Parathyroid adenoma (tissue), 2 donors: ENCODE results near the gene TUSC7.

ENCODE experiments used
- H2AFZ ChIP-seq: fragments of 300-600 bp; sonication (generic); one replicate; pipeline ENCODE4 v1.7.0; 2017; ENCODE audit warnings: antibody characterized with exemption, mild to moderate bottlenecking
- H3K27ac ChIP-seq: fragments of 300-600 bp; sonication (generic); one replicate; pipeline ENCODE4 v1.7.0; 2017
- H3K27me3 ChIP-seq: fragments of 300-600 bp; sonication (generic); one replicate; pipeline ENCODE4 v1.7.0; 2017; ENCODE audit warnings: low read length; ENCODE audit not compliant: control insufficient read depth, insufficient read depth
- H3K36me3 ChIP-seq: fragments of 300-600 bp; sonication (generic); one replicate; pipeline ENCODE4 v1.7.0; 2017; ENCODE audit warnings: low read length; ENCODE audit not compliant: control insufficient read depth, insufficient read depth
- H3K4me1 ChIP-seq: fragments of 300-600 bp; sonication (generic); one replicate; pipeline ENCODE4 v1.7.0; 2017; ENCODE audit warnings: control low read depth
- H3K4me2 ChIP-seq: fragments of 300-600 bp; sonication (generic); one replicate; pipeline ENCODE4 v1.7.0; 2017; ENCODE audit warnings: low read length
- H3K4me3 ChIP-seq: fragments of 300-600 bp; sonication (generic); one replicate; pipeline ENCODE4 v1.7.0; 2017; ENCODE audit warnings: low read depth, low read length
- H3K79me2 ChIP-seq: fragments of 300-600 bp; sonication (generic); one replicate; pipeline ENCODE4 v1.7.0; 2017; ENCODE audit warnings: control low read depth
- H3K9ac ChIP-seq: fragments of 300-600 bp; sonication (generic); one replicate; pipeline ENCODE4 v1.7.0; 2017; ENCODE audit warnings: mild to moderate bottlenecking
- H3K9me3 ChIP-seq: fragments of 300-600 bp; sonication (generic); one replicate; pipeline ENCODE4 v1.7.0; 2017; ENCODE audit warnings: low read length; ENCODE audit not compliant: control insufficient read depth
- TF ChIP-seq, protein P1 (sequence below): fragments of 300-600 bp; sonication (generic); IDR thresholded peaks from one replicate; pipeline ENCODE4 v1.7.0; 2017; ENCODE audit warnings: antibody characterized with exemption, mild to moderate bottlenecking
- donor health status: primary hyperparathyroidism.

The TUSC7 gene

GRCh38 chr3:116667791-116668190 is 41.8 kb upstream of the TUSC7 start:
- TF ChIP-seq, protein P1, sequence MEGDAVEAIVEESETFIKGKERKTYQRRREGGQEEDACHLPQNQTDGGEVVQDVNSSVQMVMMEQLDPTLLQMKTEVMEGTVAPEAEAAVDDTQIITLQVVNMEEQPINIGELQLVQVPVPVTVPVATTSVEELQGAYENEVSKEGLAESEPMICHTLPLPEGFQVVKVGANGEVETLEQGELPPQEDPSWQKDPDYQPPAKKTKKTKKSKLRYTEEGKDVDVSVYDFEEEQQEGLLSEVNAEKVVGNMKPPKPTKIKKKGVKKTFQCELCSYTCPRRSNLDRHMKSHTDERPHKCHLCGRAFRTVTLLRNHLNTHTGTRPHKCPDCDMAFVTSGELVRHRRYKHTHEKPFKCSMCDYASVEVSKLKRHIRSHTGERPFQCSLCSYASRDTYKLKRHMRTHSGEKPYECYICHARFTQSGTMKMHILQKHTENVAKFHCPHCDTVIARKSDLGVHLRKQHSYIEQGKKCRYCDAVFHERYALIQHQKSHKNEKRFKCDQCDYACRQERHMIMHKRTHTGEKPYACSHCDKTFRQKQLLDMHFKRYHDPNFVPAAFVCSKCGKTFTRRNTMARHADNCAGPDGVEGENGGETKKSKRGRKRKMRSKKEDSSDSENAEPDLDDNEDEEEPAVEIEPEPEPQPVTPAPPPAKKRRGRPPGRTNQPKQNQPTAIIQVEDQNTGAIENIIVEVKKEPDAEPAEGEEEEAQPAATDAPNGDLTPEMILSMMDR = no peak
- H3K4me3 ChIP-seq = no peak overlapping the region
- H3K9ac ChIP-seq = no peak overlapping the region
- no peaks in the 10 kb centered on the region for H3K9me3 ChIP-seq
- no peaks in the 10 kb centered on the region for H3K4me1 ChIP-seq
- H3K27ac ChIP-seq = no peak overlapping the region
- no peaks in the 10 kb centered on the region for H3K36me3 ChIP-seq
- no peaks in the 10 kb centered on the region for H3K27me3 ChIP-seq
- H3K79me2 ChIP-seq = no peaks in the 10 kb centered on the region
- no peak overlapping the region for H2AFZ ChIP-seq
- no peak overlapping the region for H3K4me2 ChIP-seq

DNA sequence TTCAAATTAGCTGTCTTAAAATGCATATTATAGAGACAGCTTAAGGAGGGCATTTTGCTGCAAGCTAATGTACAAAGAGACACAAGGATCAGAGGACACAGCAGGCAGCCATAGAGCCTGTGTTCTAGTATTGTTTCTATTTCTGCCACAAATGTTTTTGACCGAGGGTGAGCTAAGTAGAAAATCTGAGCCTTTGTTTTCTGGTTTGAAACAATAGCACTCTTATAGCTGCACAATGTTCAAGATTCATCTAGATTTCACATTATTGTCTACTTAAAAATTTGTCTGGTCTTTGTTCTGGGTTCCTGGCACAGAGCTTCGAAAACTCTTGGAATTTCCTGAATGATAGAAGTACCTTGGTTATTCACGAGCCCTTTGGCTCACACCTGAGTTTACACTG is 40.0 kb upstream of the TUSC7 start:
- Histone ChIP-seq H3K9ac (no peak overlapping the region), H3K9me3 (no peaks in the 10 kb centered on the region), H3K27ac (no peak overlapping the region), H3K79me2 (no peaks in the 10 kb centered on the region), H2AFZ (no peak overlapping the region), H3K4me2 (no peak overlapping the region), H3K36me3 (no peaks in the 10 kb centered on the region), H3K27me3 (no peaks in the 10 kb centered on the region), H3K4me3 (no peak overlapping the region), H3K4me1 (no peaks in the 10 kb centered on the region)
- TF ChIP-seq, protein P1 = no peak

DNA sequence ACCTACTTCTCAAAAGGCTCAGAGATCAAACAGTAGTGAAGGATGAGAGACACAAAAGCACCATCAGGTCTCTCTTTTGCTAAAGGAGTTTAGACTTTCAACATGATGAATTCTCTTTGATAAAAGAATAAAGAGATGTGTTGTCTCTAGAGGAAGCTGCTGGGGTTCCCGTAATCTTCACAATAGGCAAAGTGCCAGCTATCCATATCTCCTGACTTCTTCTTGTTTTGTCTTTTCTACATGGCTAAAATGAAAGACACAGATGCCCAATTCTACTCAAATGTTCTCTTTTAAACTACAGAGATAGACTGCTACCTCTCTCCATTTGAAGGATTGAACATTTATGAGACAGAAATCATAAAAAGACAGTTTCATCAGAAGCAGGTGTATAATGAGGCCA is 38.4 kb upstream of the TUSC7 start:
- Histone ChIP-seq H3K36me3 (no peaks in the 10 kb centered on the region), H3K4me2 (no peak overlapping the region), H3K4me3 (no peak overlapping the region), H3K27me3 (no peaks in the 10 kb centered on the region), H3K9me3 (no peaks in the 10 kb centered on the region), H3K9ac (no peak overlapping the region), H2AFZ (no peak overlapping the region), H3K4me1 (no peaks in the 10 kb centered on the region), H3K27ac (no peak overlapping the region), H3K79me2 (no peaks in the 10 kb centered on the region)
- TF ChIP-seq, protein P1 = no peak

- no peaks in the 10 kb centered on the region for H3K27me3 ChIP-seq
- TF ChIP-seq, protein P1 = no peak
- H3K36me3 ChIP-seq = no peaks in the 10 kb centered on the region
- no peaks in the 10 kb centered on the region for H3K9me3 ChIP-seq
- H3K4me1 ChIP-seq = no peaks in the 10 kb centered on the region
- H3K4me3 ChIP-seq = no peak overlapping the region
- H2AFZ ChIP-seq = no peak overlapping the region
- no peaks in the 10 kb centered on the region for H3K79me2 ChIP-seq
- no peak overlapping the region for H3K9ac ChIP-seq
- H3K4me2 ChIP-seq = no peak overlapping the region
- H3K27ac ChIP-seq = no peak overlapping the region
Measured at GRCh38 chr3:116678853-116679252, 30.7 kb upstream of the TUSC7 start.

DNA sequence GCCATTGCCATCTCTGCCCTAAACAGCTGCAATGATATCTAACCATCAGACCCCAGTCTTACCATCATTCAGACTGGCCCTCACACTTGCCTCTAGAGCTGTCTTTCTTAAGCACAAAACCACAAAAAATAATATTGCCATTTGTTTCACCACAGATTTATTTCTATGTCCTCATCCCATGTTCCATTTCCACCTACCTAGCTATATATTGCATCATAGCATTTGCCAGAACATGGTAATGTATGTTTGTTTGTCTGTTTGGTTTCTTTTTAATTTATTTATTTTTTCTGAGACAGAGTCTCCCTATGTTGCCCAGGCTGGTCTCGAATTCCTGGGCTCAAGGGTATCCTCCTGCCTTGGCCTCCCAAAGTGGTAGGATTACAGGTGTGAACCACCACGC is 18.5 kb upstream of the TUSC7 start:
- H3K4me1 ChIP-seq = no peaks in the 10 kb centered on the region
- H3K4me3 ChIP-seq = no peak overlapping the region
- no peaks in the 10 kb centered on the region for H3K9me3 ChIP-seq
- TF ChIP-seq, protein P1 = no peak
- no peak overlapping the region for H2AFZ ChIP-seq
- H3K27me3 ChIP-seq = no peaks in the 10 kb centered on the region
- no peaks in the 10 kb centered on the region for H3K36me3 ChIP-seq
- H3K79me2 ChIP-seq = no peaks in the 10 kb centered on the region
- H3K4me2 ChIP-seq = no peak overlapping the region
- no peak overlapping the region for H3K27ac ChIP-seq
- no peak overlapping the region for H3K9ac ChIP-seq
